HEK293 (cell line): Measurements from ENCODE around the gene PLPP7.

Source experiments
- CTCF ChIA-PET: fragments of 350-600 bp; formaldehyde crosslinking; extraction: SDS; loops from one replicate; lab custom pipeline; 2021; ENCODE audit warnings: antibody characterized with exemption; lab: Yijun Ruan, JAX
- POLR2A ChIA-PET: fragments of 300-600 bp; formaldehyde crosslinking; extraction: SDS; loops from one replicate; lab custom pipeline; 2020; ENCODE audit warnings: antibody characterized with exemption, inconsistent platforms; lab: Yijun Ruan, JAX
- H3K27ac ChIP-seq: fragments of 200-500 bp; sonication (Bioruptor generic); 2 replicates; pipeline ENCODE4 v1.5.1; 2014; ENCODE audit warnings: low read depth, low read length, control low read depth, inconsistent platforms; ENCODE audit errors: extremely low read depth
- H3K36me3 ChIP-seq, 2 experiments: fragments of 200-500 bp in 1 of 2; sonication (Bioruptor generic) in 1 of 2; 1 replicate in 1 of 2; 2 replicates in 1 of 2; pipeline ENCODE4 v1.5.1; 2014 to 2017; ENCODE audit warnings: inconsistent platforms in 2 of 2, low read length in 2 of 2; ENCODE audit not compliant: control insufficient read depth in 2 of 2, insufficient read depth in 1 of 2
- H3K4me1 ChIP-seq: fragments of 200-500 bp; sonication (Bioruptor generic); 2 replicates; pipeline ENCODE4 v1.5.1; 2014; ENCODE audit warnings: mild to moderate bottlenecking, low read length, inconsistent platforms; ENCODE audit not compliant: control insufficient read depth, insufficient read depth
- H3K4me3 ChIP-seq: 2 replicates; pipeline ENCODE4 v1.5.1; 2011; ENCODE audit warnings: low read depth, mild to moderate bottlenecking, control low read depth, low read length, moderate library complexity
- H3K9me3 ChIP-seq: fragments of 200-500 bp; sonication (Bioruptor generic); 2 replicates; pipeline ENCODE4 v1.5.1; 2014; ENCODE audit warnings: low read depth, low read length, inconsistent platforms; ENCODE audit not compliant: control insufficient read depth, insufficient read depth
- FEZF1 ChIP-seq: fragments of 450-650 bp; formaldehyde crosslinking; IDR thresholded peaks from 2 replicates; pipeline ENCODE4 v1.5.1; 2016; ENCODE audit warnings: missing biosample characterization, missing genetic modification characterization
- HOXD13 ChIP-seq: sonication (generic); formaldehyde crosslinking; IDR thresholded peaks from 2 replicates; pipeline ENCODE4 v1.8.0; 2022; ENCODE audit warnings: missing genetic modification reagents, borderline replicate concordance
- ZBTB1 ChIP-seq: fragments of 450-650 bp; formaldehyde crosslinking; IDR thresholded peaks from 2 replicates; pipeline ENCODE4 v1.5.1; 2016; ENCODE audit warnings: missing biosample characterization, missing genetic modification characterization
- ZBTB21 ChIP-seq: fragments of 450-650 bp; formaldehyde crosslinking; IDR thresholded peaks from 2 replicates; pipeline ENCODE4 v1.5.1; 2017; ENCODE audit warnings: missing biosample characterization, missing genetic modification characterization
- ZBTB8A ChIP-seq: fragments of 450-650 bp; formaldehyde crosslinking; IDR thresholded peaks from 2 replicates; pipeline ENCODE4 v1.5.1; 2016; ENCODE audit warnings: missing biosample characterization, missing genetic modification characterization
- ZIC2 ChIP-seq: fragments of 450-650 bp; formaldehyde crosslinking; IDR thresholded peaks from 2 replicates; pipeline ENCODE4 v1.5.1; 2016; ENCODE audit warnings: missing biosample characterization, missing genetic modification characterization
- ZNF138 ChIP-seq: fragments of 450-650 bp; formaldehyde crosslinking; IDR thresholded peaks from 2 replicates; pipeline ENCODE4 v1.5.1; 2016; ENCODE audit warnings: missing biosample characterization, missing genetic modification characterization, borderline replicate concordance
- ZNF184 ChIP-seq: fragments of 450-650 bp; IDR thresholded peaks from 2 replicates; pipeline ENCODE4 v1.5.1; 2018; ENCODE audit warnings: missing biosample characterization, mild to moderate bottlenecking, missing genetic modification characterization
- ZNF223 ChIP-seq: fragments of 450-650 bp; formaldehyde crosslinking; IDR thresholded peaks from 2 replicates; pipeline ENCODE4 v1.5.1; 2016; ENCODE audit warnings: missing biosample characterization, missing genetic modification characterization
- ZNF302 ChIP-seq: fragments of 450-650 bp; formaldehyde crosslinking; IDR thresholded peaks from 2 replicates; pipeline ENCODE4 v1.5.1; 2016; ENCODE audit warnings: missing biosample characterization, missing genetic modification characterization, low read depth
- ZNF335 ChIP-seq: fragments of 450-650 bp; formaldehyde crosslinking; conservative IDR thresholded peaks from 2 replicates; pipeline ENCODE4 v1.5.1; 2016; ENCODE audit warnings: missing biosample characterization, missing genetic modification characterization
- ZNF341 ChIP-seq: fragments of 450-650 bp; formaldehyde crosslinking; IDR thresholded peaks from 2 replicates; pipeline ENCODE4; 2016; ENCODE audit warnings: low read depth, missing biosample characterization, missing genetic modification characterization
- ZNF404 ChIP-seq: fragments of 450-650 bp; formaldehyde crosslinking; IDR thresholded peaks from 2 replicates; pipeline ENCODE4 v1.5.1; 2017; ENCODE audit warnings: missing biosample characterization, missing genetic modification characterization
- ZNF423 ChIP-seq: fragments of 450-650 bp; formaldehyde crosslinking; IDR thresholded peaks from 2 replicates; pipeline ENCODE4 v1.5.1; 2016; ENCODE audit warnings: missing biosample characterization, missing genetic modification characterization
- ZNF510 ChIP-seq: fragments of 450-650 bp; formaldehyde crosslinking; IDR thresholded peaks from 2 replicates; pipeline ENCODE4 v1.5.1; 2018; ENCODE audit warnings: mild to moderate bottlenecking, missing genetic modification characterization, missing biosample characterization; ENCODE audit not compliant: insufficient replicate concordance
- ZNF521 ChIP-seq: fragments of 450-650 bp; formaldehyde crosslinking; IDR thresholded peaks from 2 replicates; pipeline ENCODE4 v1.5.1; 2017; ENCODE audit warnings: missing biosample characterization, mild to moderate bottlenecking, missing genetic modification characterization
- ZNF621 ChIP-seq: fragments of 450-650 bp; formaldehyde crosslinking; IDR thresholded peaks from 2 replicates; pipeline ENCODE4 v1.5.1; 2017; ENCODE audit warnings: missing biosample characterization, missing genetic modification characterization
- ZNF623 ChIP-seq: fragments of 450-650 bp; formaldehyde crosslinking; IDR thresholded peaks from 2 replicates; pipeline ENCODE4 v1.5.1; 2016; ENCODE audit warnings: missing biosample characterization, missing genetic modification characterization
- TF ChIP-seq, protein P1 (sequence below): fragments of 450-650 bp; formaldehyde crosslinking; IDR thresholded peaks from 2 replicates; pipeline ENCODE4 v1.5.1; 2016; ENCODE audit warnings: missing biosample characterization, missing genetic modification characterization
- TF ChIP-seq, protein P2 (sequence below): fragments of 450-650 bp; formaldehyde crosslinking; IDR thresholded peaks from 2 replicates; pipeline ENCODE4 v1.5.1; 2017; ENCODE audit warnings: missing biosample characterization, missing genetic modification characterization
- TF ChIP-seq, protein P3 (sequence below): fragments of 450-650 bp; formaldehyde crosslinking; IDR thresholded peaks from 2 replicates; pipeline ENCODE4 v1.5.1; 2017; ENCODE audit warnings: missing biosample characterization, missing genetic modification characterization
- TF ChIP-seq, protein P4 (sequence below): fragments of 450-650 bp; formaldehyde crosslinking; IDR thresholded peaks from 2 replicates; pipeline ENCODE4 v1.5.1; 2017; ENCODE audit warnings: missing biosample characterization, missing genetic modification characterization

The PLPP7 gene

DNA sequence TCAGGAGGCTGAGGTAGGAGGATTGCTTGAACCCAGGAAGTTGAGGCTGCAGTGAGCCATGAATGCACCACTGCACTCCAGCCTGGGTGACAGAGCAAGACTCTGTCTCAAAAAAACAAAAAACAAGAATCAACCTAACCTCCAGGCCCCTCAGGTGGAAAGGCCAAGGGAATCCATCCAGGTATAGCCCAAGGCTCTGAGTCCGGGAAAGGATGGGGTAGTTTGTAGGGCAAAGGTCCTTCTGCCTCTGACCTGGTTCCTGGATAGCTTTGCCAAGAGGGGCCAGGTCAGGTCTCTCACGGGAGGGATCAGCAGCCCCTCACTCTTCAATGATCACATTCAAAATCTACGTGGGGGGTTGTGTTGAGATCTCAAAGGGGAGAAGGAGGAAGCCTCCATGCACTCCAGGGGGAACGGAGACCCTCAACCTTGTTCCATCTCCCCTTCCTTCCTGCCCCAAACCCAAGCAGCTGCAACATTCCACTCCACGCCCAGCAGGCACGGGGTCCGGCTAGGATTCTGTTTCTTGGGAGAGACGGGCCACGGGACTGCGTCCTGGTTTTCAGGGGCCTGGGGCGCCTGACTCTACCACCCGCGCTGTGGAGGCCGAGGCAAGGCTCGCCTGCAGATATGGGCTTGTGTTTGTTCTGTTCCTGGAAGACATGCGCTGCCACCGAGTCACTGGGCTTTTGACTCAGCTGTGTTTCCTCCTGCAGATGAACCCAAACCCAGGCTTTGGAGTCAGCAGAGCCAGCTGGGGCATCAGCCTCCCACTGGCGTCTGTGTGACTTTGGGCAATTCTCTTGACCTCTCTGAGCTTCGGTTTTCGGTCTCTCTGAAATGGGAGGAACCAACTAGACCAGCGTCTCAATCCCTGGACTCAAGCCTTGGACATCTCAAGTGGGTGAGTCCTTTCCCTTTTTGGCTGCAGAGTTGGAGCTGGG, 35.5 kb downstream of the PLPP7 start (continued):
- TF ChIP-seq, protein P1, sequence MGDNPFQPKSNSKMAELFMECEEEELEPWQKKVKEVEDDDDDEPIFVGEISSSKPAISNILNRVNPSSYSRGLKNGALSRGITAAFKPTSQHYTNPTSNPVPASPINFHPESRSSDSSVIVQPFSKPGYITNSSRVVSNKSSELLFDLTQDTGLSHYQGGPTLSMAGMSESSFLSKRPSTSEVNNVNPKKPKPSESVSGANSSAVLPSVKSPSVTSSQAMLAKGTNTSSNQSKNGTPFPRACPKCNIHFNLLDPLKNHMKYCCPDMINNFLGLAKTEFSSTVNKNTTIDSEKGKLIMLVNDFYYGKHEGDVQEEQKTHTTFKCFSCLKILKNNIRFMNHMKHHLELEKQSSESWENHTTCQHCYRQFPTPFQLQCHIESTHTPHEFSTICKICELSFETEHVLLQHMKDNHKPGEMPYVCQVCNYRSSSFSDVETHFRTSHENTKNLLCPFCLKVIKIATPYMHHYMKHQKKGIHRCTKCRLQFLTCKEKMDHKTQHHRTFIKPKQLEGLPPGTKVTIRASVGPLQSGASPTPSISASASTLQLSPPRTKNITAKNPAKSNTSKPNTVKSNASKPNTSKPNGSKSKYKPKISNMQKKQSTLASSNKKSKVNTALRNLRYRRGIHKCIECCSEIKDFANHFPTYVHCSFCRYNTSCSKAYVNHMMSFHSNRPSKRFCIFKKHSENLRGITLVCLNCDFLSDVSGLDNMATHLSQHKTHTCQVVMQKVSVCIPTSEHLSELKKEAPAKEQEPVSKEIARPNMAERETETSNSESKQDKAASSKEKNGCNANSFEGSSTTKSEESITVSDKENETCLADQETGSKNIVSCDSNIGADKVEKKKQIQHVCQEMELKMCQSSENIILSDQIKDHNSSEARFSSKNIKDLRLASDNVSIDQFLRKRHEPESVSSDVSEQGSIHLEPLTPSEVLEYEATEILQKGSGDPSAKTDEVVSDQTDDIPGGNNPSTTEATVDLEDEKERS (tag by site-specific recombination): no peak
- TF ChIP-seq, protein P2, sequence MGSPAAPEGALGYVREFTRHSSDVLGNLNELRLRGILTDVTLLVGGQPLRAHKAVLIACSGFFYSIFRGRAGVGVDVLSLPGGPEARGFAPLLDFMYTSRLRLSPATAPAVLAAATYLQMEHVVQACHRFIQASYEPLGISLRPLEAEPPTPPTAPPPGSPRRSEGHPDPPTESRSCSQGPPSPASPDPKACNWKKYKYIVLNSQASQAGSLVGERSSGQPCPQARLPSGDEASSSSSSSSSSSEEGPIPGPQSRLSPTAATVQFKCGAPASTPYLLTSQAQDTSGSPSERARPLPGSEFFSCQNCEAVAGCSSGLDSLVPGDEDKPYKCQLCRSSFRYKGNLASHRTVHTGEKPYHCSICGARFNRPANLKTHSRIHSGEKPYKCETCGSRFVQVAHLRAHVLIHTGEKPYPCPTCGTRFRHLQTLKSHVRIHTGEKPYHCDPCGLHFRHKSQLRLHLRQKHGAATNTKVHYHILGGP: no peak
- no peak for TF ChIP-seq ZBTB21 (tag by site-specific recombination)

DNA sequence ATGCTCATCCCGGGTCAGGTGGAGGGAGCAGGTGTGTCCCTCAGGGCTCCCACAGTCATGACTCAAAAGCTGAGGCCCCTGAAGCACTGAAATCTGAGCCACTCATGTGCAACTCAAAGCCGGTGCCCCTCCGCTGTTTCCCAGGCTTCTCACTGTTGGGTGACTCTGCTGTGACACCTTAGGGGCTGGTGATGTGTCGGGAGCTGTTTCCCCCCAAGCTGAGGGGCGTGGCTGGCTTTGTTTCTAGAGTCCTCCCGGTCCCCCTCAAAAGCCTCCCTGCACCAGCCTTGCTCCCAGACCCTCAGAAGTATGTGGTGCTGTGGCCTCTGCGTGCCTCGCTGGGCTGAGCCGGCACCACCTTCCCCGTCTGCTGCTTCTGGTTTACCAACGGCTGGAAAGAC, 39.7 kb downstream of the PLPP7 start:
- no peaks in the 10 kb centered on the region for H3K36me3 ChIP-seq
- TF ChIP-seq ZNF223 (tag by site-specific recombination) (peak; percentile 52; the same call in 1 of the 2 replicates), ZNF184 (tag by site-specific recombination) (no peak)
- no peaks in the 10 kb centered on the region for H3K4me1 ChIP-seq
- no peak overlapping the region for H3K4me3 ChIP-seq
- ChIA-PET CTCF (interaction anchor here (0.6 kb wide), 1 partner anchor 418 kb away, joined by 4 read pairs; no protein-coding TSS in a partner anchor), POLR2A (no interaction called here)
- no peak overlapping the region for H3K27ac ChIP-seq
- no peaks in the 10 kb centered on the region for H3K9me3 ChIP-seq

DNA sequence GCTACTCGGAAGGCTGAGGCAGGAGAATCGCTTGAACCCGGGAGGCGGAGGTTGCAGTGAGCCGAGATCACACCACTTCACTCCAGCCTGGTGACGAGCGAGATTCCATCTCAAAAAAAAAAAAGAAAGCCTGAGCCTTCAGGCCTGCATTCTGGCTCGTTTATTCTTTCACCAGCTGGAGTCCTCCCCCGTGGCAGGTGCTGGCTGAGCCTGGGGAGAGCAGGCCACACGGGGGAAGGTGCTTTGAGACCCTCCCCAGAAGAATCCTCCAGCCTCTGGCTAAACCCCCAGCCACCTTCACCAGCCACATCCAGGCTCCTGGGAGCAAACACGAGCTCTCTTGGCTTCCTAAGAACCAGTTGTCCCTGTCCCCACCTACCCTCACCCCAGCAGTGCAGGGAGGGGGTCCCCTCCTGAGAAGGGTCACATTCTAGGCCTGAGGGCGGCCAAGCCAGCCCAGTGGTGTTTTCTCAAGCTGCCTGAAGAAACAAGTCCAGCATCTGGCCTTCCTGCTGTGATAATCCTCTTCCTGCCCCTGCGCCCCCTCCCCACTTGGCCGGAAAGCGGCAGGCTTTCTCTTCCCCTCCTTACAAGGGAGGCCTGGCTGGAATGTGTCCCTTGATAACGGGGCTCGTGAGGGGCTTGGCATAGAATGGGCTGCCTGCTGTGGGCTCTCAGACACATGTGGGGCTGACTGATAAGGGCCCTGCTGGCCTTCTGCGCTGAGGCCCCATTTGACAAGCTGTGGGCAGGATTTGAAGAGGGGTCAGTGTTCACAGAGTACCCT, 41.5 kb downstream of the PLPP7 start:
- no peaks in the 10 kb centered on the region for H3K9me3 ChIP-seq
- no peaks in the 10 kb centered on the region for H3K36me3 ChIP-seq
- H3K4me3 ChIP-seq: no peak overlapping the region
- no peaks in the 10 kb centered on the region for H3K4me1 ChIP-seq
- no peak overlapping the region for H3K27ac ChIP-seq
- ChIA-PET POLR2A (interaction anchor here (0.9 kb wide), 1 partner anchor 24 kb away, joined by 9 read pairs; no protein-coding TSS in a partner anchor), CTCF (interaction anchor here (0.7 to 2.6 kb wide), 4 partner anchors 19 to 173 kb away, joined by 3 to 7 read pairs (median 4); no protein-coding TSS in a partner anchor)
- TF ChIP-seq ZNF335 (tag by site-specific recombination) (no peak), ZNF623 (no peak), ZNF341 (peak; percentile 52), ZBTB1 (no peak), ZBTB8A (tag by site-specific recombination) (peak; percentile 42), ZIC2 (peak; percentile 100), ZNF423 (no peak), ZNF510 (tag by site-specific recombination) (no peak), ZNF621 (tag by site-specific recombination) (no peak), ZNF404 (no peak), HOXD13 (CRISPR knock-in tag) (no peak), FEZF1 (tag by site-specific recombination) (no peak), ZNF138 (tag by site-specific recombination) (no peak), ZNF521 (tag by site-specific recombination) (no peak), ZNF302 (tag by site-specific recombination) (no peak)
- TF ChIP-seq, protein P3, sequence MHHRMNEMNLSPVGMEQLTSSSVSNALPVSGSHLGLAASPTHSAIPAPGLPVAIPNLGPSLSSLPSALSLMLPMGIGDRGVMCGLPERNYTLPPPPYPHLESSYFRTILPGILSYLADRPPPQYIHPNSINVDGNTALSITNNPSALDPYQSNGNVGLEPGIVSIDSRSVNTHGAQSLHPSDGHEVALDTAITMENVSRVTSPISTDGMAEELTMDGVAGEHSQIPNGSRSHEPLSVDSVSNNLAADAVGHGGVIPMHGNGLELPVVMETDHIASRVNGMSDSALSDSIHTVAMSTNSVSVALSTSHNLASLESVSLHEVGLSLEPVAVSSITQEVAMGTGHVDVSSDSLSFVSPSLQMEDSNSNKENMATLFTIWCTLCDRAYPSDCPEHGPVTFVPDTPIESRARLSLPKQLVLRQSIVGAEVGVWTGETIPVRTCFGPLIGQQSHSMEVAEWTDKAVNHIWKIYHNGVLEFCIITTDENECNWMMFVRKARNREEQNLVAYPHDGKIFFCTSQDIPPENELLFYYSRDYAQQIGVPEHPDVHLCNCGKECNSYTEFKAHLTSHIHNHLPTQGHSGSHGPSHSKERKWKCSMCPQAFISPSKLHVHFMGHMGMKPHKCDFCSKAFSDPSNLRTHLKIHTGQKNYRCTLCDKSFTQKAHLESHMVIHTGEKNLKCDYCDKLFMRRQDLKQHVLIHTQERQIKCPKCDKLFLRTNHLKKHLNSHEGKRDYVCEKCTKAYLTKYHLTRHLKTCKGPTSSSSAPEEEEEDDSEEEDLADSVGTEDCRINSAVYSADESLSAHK (tag by site-specific recombination): no peak
- TF ChIP-seq, protein P4, sequence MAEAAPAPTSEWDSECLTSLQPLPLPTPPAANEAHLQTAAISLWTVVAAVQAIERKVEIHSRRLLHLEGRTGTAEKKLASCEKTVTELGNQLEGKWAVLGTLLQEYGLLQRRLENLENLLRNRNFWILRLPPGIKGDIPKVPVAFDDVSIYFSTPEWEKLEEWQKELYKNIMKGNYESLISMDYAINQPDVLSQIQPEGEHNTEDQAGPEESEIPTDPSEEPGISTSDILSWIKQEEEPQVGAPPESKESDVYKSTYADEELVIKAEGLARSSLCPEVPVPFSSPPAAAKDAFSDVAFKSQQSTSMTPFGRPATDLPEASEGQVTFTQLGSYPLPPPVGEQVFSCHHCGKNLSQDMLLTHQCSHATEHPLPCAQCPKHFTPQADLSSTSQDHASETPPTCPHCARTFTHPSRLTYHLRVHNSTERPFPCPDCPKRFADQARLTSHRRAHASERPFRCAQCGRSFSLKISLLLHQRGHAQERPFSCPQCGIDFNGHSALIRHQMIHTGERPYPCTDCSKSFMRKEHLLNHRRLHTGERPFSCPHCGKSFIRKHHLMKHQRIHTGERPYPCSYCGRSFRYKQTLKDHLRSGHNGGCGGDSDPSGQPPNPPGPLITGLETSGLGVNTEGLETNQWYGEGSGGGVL: no peak
